ENCODE measurements around the gene ELP6. TPM values are rescaled to one million over a fixed set of nuclear protein-coding genes. Genes with fewer than 3 reads are reported as not detected.

ELP6 gene
- total and polyA plus RNA-seq, 2 experiments from 2014 or later: 33.7 to 41.6 TPM

- TF ChIP-seq REST (IDR thresholded peaks at IDR 0.05; ENCODE audit: unreplicated experiment) (no peak), JUNB (IDR thresholded peaks at IDR 0.05; ENCODE audit: unreplicated experiment) (no peak), POLR2AphosphoS5 (IDR thresholded peaks at IDR 0.05; ENCODE audit: low read depth) (no peak), ZNF114 (CRISPR knock-in tag; IDR thresholded peaks at IDR 0.05) (no peak), EZH2phosphoT487 (IDR thresholded peaks at IDR 0.05; ENCODE audit: unreplicated experiment) (no peak), EZH2 (IDR thresholded peaks at IDR 0.05; ENCODE audit: low read depth, unreplicated experiment) (no peak), ETS1 (IDR thresholded peaks at IDR 0.05) (no peak), CTCF (conservative IDR thresholded peaks at IDR 0.05; ENCODE audit: low read depth in 2 of 2) (no peak), STAT1 (IDR thresholded peaks at IDR 0.05; ENCODE audit: unreplicated experiment) (no peak), ZNF331 (CRISPR knock-in tag; IDR thresholded peaks at IDR 0.05; ENCODE audit: low read depth) (no peak), NANOG (IDR thresholded peaks at IDR 0.05; ENCODE audit: borderline replicate concordance) (no peak)
Measured at GRCh38 chr3:47515864-47516319, 2.4 kb upstream of the ELP6 start (continued).

- peaks cover 19% of the 10 kb centered on the region for H3K27me3 Mint-ChIP-seq (ENCODE audit: insufficient read depth, low read depth, poor library complexity)
- no peak overlapping the region for H3K27ac Mint-ChIP-seq
- H3K36me3 ChIP-seq (ENCODE audit: insufficient read depth): peaks cover 2% of the 10 kb centered on the region; the same call in 1 of the 2 replicates
- peaks cover 9% of the 10 kb centered on the region for H3K4me1 ChIP-seq (ENCODE audit: insufficient read depth)
- H3K4me3 Mint-ChIP-seq: peak overlapping the region; percentile 47; the same call in 2 of the 3 replicates
- H3K36me3 Mint-ChIP-seq (ENCODE audit: low read depth): peaks cover 17% of the 10 kb centered on the region
- H3K9me3 Mint-ChIP-seq: no peaks in the 10 kb centered on the region; the same call in 1 of the 3 replicates
- H3K9me2 ChIP-seq (ENCODE audit: insufficient read depth): no peaks in the 10 kb centered on the region
- ATAC-seq (no peak), DNase-seq (ENCODE audit: low spot score) (no peak)
- no peak overlapping the region for H3K4me2 ChIP-seq
- no peak overlapping the region for H3K27ac ChIP-seq (ENCODE audit: low read depth)
- no peaks in the 10 kb centered on the region for H3K27me3 ChIP-seq (ENCODE audit: insufficient read depth)
- no peak overlapping the region for H2AFZ ChIP-seq
- peaks cover 25% of the 10 kb centered on the region for H3K79me2 ChIP-seq (replicated peaks; ENCODE audit: insufficient read depth)
- no peaks in the 10 kb centered on the region for H4K20me1 ChIP-seq (replicated peaks; ENCODE audit: insufficient read depth)
- H3K4me3 ChIP-seq: no peak overlapping the region
- peaks cover 10% of the 10 kb centered on the region; the same call in 1 of the 2 replicates for H3F3A ChIP-seq (replicated peaks; ENCODE audit: low read depth)
- peaks cover 4% of the 10 kb centered on the region; the same call in 2 of the 3 replicates for H3K4me1 Mint-ChIP-seq
- TF ChIP-seq REST (IDR thresholded peaks at IDR 0.05; ENCODE audit: unreplicated experiment) (no peak), POLR2AphosphoS5 (IDR thresholded peaks at IDR 0.05; ENCODE audit: low read depth) (no peak), CREB1 (CRISPR knock-in tag; IDR thresholded peaks at IDR 0.05; ENCODE audit: low read depth) (no peak), EZH2 (IDR thresholded peaks at IDR 0.05; ENCODE audit: low read depth, unreplicated experiment) (no peak), NANOG (IDR thresholded peaks at IDR 0.05; ENCODE audit: borderline replicate concordance) (no peak)
Measured at GRCh38 chr3:47515100-47515499, 1.6 kb upstream of the ELP6 start.

Data from GM23338 (cell line).